IMR-90 (cell line): Measurements from ENCODE around the gene CYS1.

Experiments used
- BHLHE40 ChIP-seq: fragments of 150-350 bp; IDR thresholded peaks from 2 replicates; pipeline ENCODE4 v1.6.1; 2016; ENCODE audit warnings: mild to moderate bottlenecking, low read depth, low read length
- CEBPB ChIP-seq: IDR thresholded peaks from 2 replicates; pipeline ENCODE4 v1.6.1; 2012; ENCODE audit warnings: low read depth, low read length, improper control_type of control experiment
- CTCF ChIP-seq: conservative IDR thresholded peaks from 2 replicates; pipeline ENCODE4 v1.5.1; 2012; ENCODE audit warnings: mild to moderate bottlenecking, low read depth, low read length, improper control_type of control experiment
- MAZ ChIP-seq: IDR thresholded peaks from 2 replicates; pipeline ENCODE4 v1.6.1; 2012; ENCODE audit warnings: low read depth, mild to moderate bottlenecking, low read length, improper control_type of control experiment, moderate library complexity, borderline replicate concordance
- MXI1 ChIP-seq: IDR thresholded peaks from 2 replicates; pipeline ENCODE4 v1.6.1; 2012; ENCODE audit warnings: low read depth, mild to moderate bottlenecking, low read length, moderate library complexity, borderline replicate concordance
- POLR2A ChIP-seq: IDR thresholded peaks from 2 replicates; pipeline ENCODE4 v1.6.1; 2012; ENCODE audit warnings: mild to moderate bottlenecking, low read depth, low read length
- RCOR1 ChIP-seq: IDR thresholded peaks from 2 replicates; pipeline ENCODE4 v1.6.1; 2012; ENCODE audit warnings: mild to moderate bottlenecking, low read length, improper control_type of control experiment; ENCODE audit not compliant: insufficient replicate concordance
- RFX5 ChIP-seq: IDR thresholded peaks from 2 replicates; pipeline ENCODE4 v1.8.0; 2012; ENCODE audit warnings: low read depth, mild to moderate bottlenecking, low read length, moderate library complexity
- SMC3 ChIP-seq: fragments of 150-350 bp; IDR thresholded peaks from 2 replicates; pipeline ENCODE4 v1.6.1; 2016; ENCODE audit warnings: low read depth, mild to moderate bottlenecking, antibody characterized with exemption, low read length, moderate library complexity

- TF ChIP-seq CTCF: no peak
- no peak for TF ChIP-seq POLR2A
- no peak for TF ChIP-seq MAZ
- no peak for TF ChIP-seq RFX5
- no peak for TF ChIP-seq RCOR1
- TF ChIP-seq SMC3: no peak
- TF ChIP-seq MXI1: no peak
- no peak for TF ChIP-seq BHLHE40
- TF ChIP-seq CEBPB: no peak
These were observed 57.1 kb downstream of the CYS1 start for GRCh38 chr2:10022966-10023662.
